HEK293 (cell line): ENCODE measurements around the gene CDH18.

ENCODE experiments used
- CTCF ChIA-PET: fragments of 350-600 bp; formaldehyde crosslinking; extraction: SDS; loops from one replicate; lab custom pipeline; 2021; ENCODE audit warnings: antibody characterized with exemption; lab: Yijun Ruan, JAX
- POLR2A ChIA-PET: fragments of 300-600 bp; formaldehyde crosslinking; extraction: SDS; loops from one replicate; lab custom pipeline; 2020; ENCODE audit warnings: antibody characterized with exemption, inconsistent platforms; lab: Yijun Ruan, JAX
- H3K27ac ChIP-seq: fragments of 200-500 bp; sonication (Bioruptor generic); 2 replicates; pipeline ENCODE4 v1.5.1; 2014; ENCODE audit warnings: low read depth, low read length, control low read depth, inconsistent platforms; ENCODE audit errors: extremely low read depth
- H3K36me3 ChIP-seq, 2 experiments: fragments of 200-500 bp in 1 of 2; sonication (Bioruptor generic) in 1 of 2; 1 replicate in 1 of 2; 2 replicates in 1 of 2; pipeline ENCODE4 v1.5.1; 2014 to 2017; ENCODE audit warnings: inconsistent platforms in 2 of 2, low read length in 2 of 2; ENCODE audit not compliant: control insufficient read depth in 2 of 2, insufficient read depth in 1 of 2
- H3K4me1 ChIP-seq: fragments of 200-500 bp; sonication (Bioruptor generic); 2 replicates; pipeline ENCODE4 v1.5.1; 2014; ENCODE audit warnings: mild to moderate bottlenecking, low read length, inconsistent platforms; ENCODE audit not compliant: control insufficient read depth, insufficient read depth
- H3K4me3 ChIP-seq: 2 replicates; pipeline ENCODE4 v1.5.1; 2011; ENCODE audit warnings: low read depth, mild to moderate bottlenecking, control low read depth, low read length, moderate library complexity
- H3K9me3 ChIP-seq: fragments of 200-500 bp; sonication (Bioruptor generic); 2 replicates; pipeline ENCODE4 v1.5.1; 2014; ENCODE audit warnings: low read depth, low read length, inconsistent platforms; ENCODE audit not compliant: control insufficient read depth, insufficient read depth
- ATF2 ChIP-seq: fragments of 450-650 bp; formaldehyde crosslinking; IDR thresholded peaks from 2 replicates; pipeline ENCODE4 v1.5.1; 2016; ENCODE audit warnings: missing biosample characterization, missing genetic modification characterization, low read depth
- GFI1B ChIP-seq: fragments of 450-650 bp; formaldehyde crosslinking; IDR thresholded peaks from 2 replicates; pipeline ENCODE4 v1.5.1; 2016; ENCODE audit warnings: missing biosample characterization, missing genetic modification characterization
- GLI2 ChIP-seq: fragments of 450-650 bp; formaldehyde crosslinking; IDR thresholded peaks from 2 replicates; pipeline ENCODE4; 2017; ENCODE audit warnings: missing biosample characterization, missing genetic modification characterization, low read depth, borderline replicate concordance
- GLIS1 ChIP-seq: fragments of 450-650 bp; formaldehyde crosslinking; IDR thresholded peaks from 2 replicates; pipeline ENCODE4 v1.5.1; 2016; ENCODE audit warnings: missing biosample characterization, missing genetic modification characterization
- GLIS2 ChIP-seq: fragments of 450-650 bp; formaldehyde crosslinking; IDR thresholded peaks from 2 replicates; pipeline ENCODE4 v1.5.1; 2016; ENCODE audit warnings: missing biosample characterization, missing genetic modification characterization
- MYNN ChIP-seq: fragments of 450-650 bp; formaldehyde crosslinking; IDR thresholded peaks from 2 replicates; pipeline ENCODE4 v1.5.1; 2016; ENCODE audit warnings: missing biosample characterization, missing genetic modification characterization, borderline replicate concordance
- PBX3 ChIP-seq: sonication (generic); formaldehyde crosslinking; IDR thresholded peaks from 2 replicates; pipeline ENCODE4 v1.8.1; 2022; ENCODE audit warnings: mild to moderate bottlenecking, moderate library complexity, missing genetic modification reagents
- PRDM2 ChIP-seq: fragments of 450-650 bp; formaldehyde crosslinking; IDR thresholded peaks from 2 replicates; pipeline ENCODE4 v1.5.1; 2016; ENCODE audit warnings: missing biosample characterization, missing genetic modification characterization, borderline replicate concordance
- PRDM6 ChIP-seq: fragments of 450-650 bp; formaldehyde crosslinking; IDR thresholded peaks from 2 replicates; pipeline ENCODE4 v1.5.1; 2017; ENCODE audit warnings: missing biosample characterization, missing genetic modification characterization
- ZFP41 ChIP-seq: fragments of 450-650 bp; formaldehyde crosslinking; IDR thresholded peaks from 2 replicates; pipeline ENCODE4 v1.5.1; 2016; ENCODE audit warnings: missing biosample characterization, missing genetic modification characterization, borderline replicate concordance
- ZIC2 ChIP-seq: fragments of 450-650 bp; formaldehyde crosslinking; IDR thresholded peaks from 2 replicates; pipeline ENCODE4 v1.5.1; 2016; ENCODE audit warnings: missing biosample characterization, missing genetic modification characterization
- ZNF114 ChIP-seq: fragments of 450-650 bp; formaldehyde crosslinking; IDR thresholded peaks from 2 replicates; pipeline ENCODE4 v1.5.0; 2017; ENCODE audit warnings: missing biosample characterization, missing genetic modification characterization
- ZNF146 ChIP-seq: fragments of 450-650 bp; formaldehyde crosslinking; IDR thresholded peaks from 2 replicates; pipeline ENCODE4 v1.5.1; 2016; ENCODE audit warnings: missing biosample characterization, missing genetic modification characterization
- ZNF169 ChIP-seq: fragments of 450-650 bp; formaldehyde crosslinking; IDR thresholded peaks from 2 replicates; pipeline ENCODE4 v1.5.1; 2016; ENCODE audit warnings: missing biosample characterization, missing genetic modification characterization
- ZNF248 ChIP-seq: fragments of 450-650 bp; formaldehyde crosslinking; IDR thresholded peaks from 2 replicates; pipeline ENCODE4 v1.5.1; 2017; ENCODE audit warnings: missing biosample characterization, missing genetic modification characterization
- ZNF26 ChIP-seq: fragments of 450-650 bp; formaldehyde crosslinking; IDR thresholded peaks from 2 replicates; pipeline ENCODE4 v1.5.1; 2016; ENCODE audit warnings: missing biosample characterization, missing genetic modification characterization
- ZNF354C ChIP-seq: fragments of 450-650 bp; formaldehyde crosslinking; IDR thresholded peaks from 2 replicates; pipeline ENCODE4 v1.5.1; 2016; ENCODE audit warnings: missing biosample characterization, missing genetic modification characterization, low read depth, borderline replicate concordance
- ZNF391 ChIP-seq: fragments of 450-650 bp; formaldehyde crosslinking; IDR thresholded peaks from 2 replicates; pipeline ENCODE4 v1.5.1; 2016; ENCODE audit warnings: low read depth, missing biosample characterization, missing genetic modification characterization, borderline replicate concordance
- ZNF404 ChIP-seq: fragments of 450-650 bp; formaldehyde crosslinking; IDR thresholded peaks from 2 replicates; pipeline ENCODE4 v1.5.1; 2017; ENCODE audit warnings: missing biosample characterization, missing genetic modification characterization
- ZNF529 ChIP-seq: fragments of 450-650 bp; formaldehyde crosslinking; IDR thresholded peaks from 2 replicates; pipeline ENCODE4 v1.5.1; 2017; ENCODE audit warnings: missing genetic modification characterization, missing biosample characterization; ENCODE audit not compliant: insufficient replicate concordance
- ZNF530 ChIP-seq: fragments of 450-650 bp; formaldehyde crosslinking; IDR thresholded peaks from 2 replicates; pipeline ENCODE4 v1.5.1; 2016; ENCODE audit warnings: low read depth, missing biosample characterization, missing genetic modification characterization
- ZNF580 ChIP-seq: fragments of 450-650 bp; formaldehyde crosslinking; IDR thresholded peaks from 2 replicates; pipeline ENCODE4 v1.5.1; 2016; ENCODE audit warnings: missing biosample characterization, missing genetic modification characterization
- ZNF621 ChIP-seq: fragments of 450-650 bp; formaldehyde crosslinking; IDR thresholded peaks from 2 replicates; pipeline ENCODE4 v1.5.1; 2017; ENCODE audit warnings: missing biosample characterization, missing genetic modification characterization
- ZNF629 ChIP-seq: fragments of 450-650 bp; formaldehyde crosslinking; IDR thresholded peaks from 2 replicates; pipeline ENCODE4 v1.5.1; 2017; ENCODE audit warnings: missing biosample characterization, missing genetic modification characterization
- ZNF768 ChIP-seq: fragments of 450-650 bp; formaldehyde crosslinking; IDR thresholded peaks from 2 replicates; pipeline ENCODE4 v1.5.1; 2018; ENCODE audit warnings: missing biosample characterization, mild to moderate bottlenecking, missing genetic modification characterization

Gene CDH18

GRCh38 chr5:19719109-19719508 is 268.9 kb downstream of the CDH18 start:
- Histone ChIP-seq H3K36me3 (no peaks in the 10 kb centered on the region), H3K4me3 (no peak overlapping the region), H3K27ac (no peak overlapping the region)
- CTCF ChIA-PET: no interaction called here
- TF ChIP-seq ATF2 (no peak), ZNF404 (tag by site-specific recombination) (no peak), ZNF529 (tag by site-specific recombination) (no peak), GLIS2 (tag by site-specific recombination) (no peak), ZFP41 (tag by site-specific recombination) (no peak), ZNF169 (tag by site-specific recombination) (no peak), ZNF629 (tag by site-specific recombination) (no peak), GFI1B (no peak), ZNF26 (no peak), PRDM6 (tag by site-specific recombination) (no peak), GLIS1 (tag by site-specific recombination) (no peak), PBX3 (no peak), ZNF146 (no peak), ZNF114 (tag by site-specific recombination) (no peak)
- TF ChIP-seq, all 188 proteins: peak for 0
- Histone ChIP-seq H3K9me3 (no peaks in the 10 kb centered on the region), H3K4me1 (no peaks in the 10 kb centered on the region)
- POLR2A ChIA-PET: no interaction called here

GRCh38 chr5:19713740-19714139 is 274.3 kb downstream of the CDH18 start:
- no peaks in the 10 kb centered on the region for H3K4me1 ChIP-seq
- ChIA-PET CTCF (no interaction called here), POLR2A (no interaction called here)
- H3K27ac ChIP-seq: no peak overlapping the region
- no peaks in the 10 kb centered on the region for H3K36me3 ChIP-seq
- no peaks in the 10 kb centered on the region for H3K9me3 ChIP-seq
- no peak overlapping the region for H3K4me3 ChIP-seq
- TF ChIP-seq ZNF768 (tag by site-specific recombination) (no peak), ZNF248 (tag by site-specific recombination) (no peak), ZNF354C (no peak), ZNF621 (tag by site-specific recombination) (no peak), ZIC2 (tag by site-specific recombination) (no peak), MYNN (tag by site-specific recombination) (no peak), ZNF580 (no peak), GLI2 (tag by site-specific recombination) (no peak), ZNF530 (tag by site-specific recombination) (no peak), PRDM2 (tag by site-specific recombination) (no peak), ZNF391 (tag by site-specific recombination) (no peak)
